B cell (primary cell): Measurements from ENCODE around the gene LAMA3. TPM values are rescaled to one million over a fixed set of nuclear protein-coding genes. Genes with fewer than 3 reads are reported as not detected.

Source experiments
- ATAC-seq: fragments of 200-7000 bp; cut with Tn5 transposase; one replicate; pipeline ENCODE4 v1.10.0; 2021; ENCODE audit warnings: low read depth, mild to moderate bottlenecking, moderate number of reproducible peaks, moderate library complexity
- CTCF ChIA-PET: fragments of 350-600 bp; sonication (Branson Sonifier 250); formaldehyde crosslinking; loops from one replicate; lab custom pipeline; 2021; ENCODE audit warnings: antibody characterized with exemption, inconsistent platforms; lab: Charles Lee
- POLR2A ChIA-PET: fragments of 350-600 bp; sonication (Branson Sonifier 250); formaldehyde crosslinking; loops from one replicate; lab custom pipeline; 2021; ENCODE audit warnings: antibody characterized with exemption; lab: Charles Lee
- DNase-seq: peaks from one replicate; pipeline ENCODE4 v3.0.0; 2013
- H2AFZ ChIP-seq: 2 replicates; pipeline ENCODE4 v1.6.1; 2012; ENCODE audit warnings: mild to moderate bottlenecking, low read depth, low read length; ENCODE audit not compliant: insufficient read depth, poor library complexity, severe bottlenecking
- H3K27ac ChIP-seq, 2 donors: 1 replicate in 1 of 2; 2 replicates in 1 of 2; pipeline ENCODE4 v1.5.1; 2012 to 2013; ENCODE audit warnings: low read length in 2 of 2, mild to moderate bottlenecking in 2 of 2, moderate library complexity in 1 of 2
- H3K27me3 ChIP-seq, 4 experiments: fragments of 200-600 bp in 1 of 4; sonication (generic) in 1 of 4; replicated peaks in 1 of 4; 1 replicate in 2 of 4; 2 replicates in 2 of 4; pipeline versions ENCODE4 v1.6.1 to v1.7.0; 2013 to 2016; ENCODE audit warnings: low read length in 3 of 4, mild to moderate bottlenecking in 2 of 4, mixed read lengths in 1 of 4, moderate library complexity in 1 of 4; ENCODE audit not compliant: insufficient read depth in 4 of 4, control insufficient read depth in 3 of 4; ENCODE audit errors: control extremely low read depth in 1 of 4
- H3K36me3 ChIP-seq, 2 experiments: replicated peaks in 1 of 2; 1 replicate in 1 of 2; 2 replicates in 1 of 2; pipeline versions ENCODE4 v1.6.1 to v1.7.1; 2013; ENCODE audit warnings: low read length in 1 of 2; ENCODE audit not compliant: insufficient read depth in 2 of 2, control insufficient read depth in 1 of 2; ENCODE audit errors: control extremely low read depth in 1 of 2, extremely low read depth in 1 of 2
- H3K4me1 ChIP-seq, 2 donors: fragments of 200-600 bp in 1 of 2; sonication (generic) in 1 of 2; 1 replicate in 1 of 2; 2 replicates in 1 of 2; pipeline versions ENCODE4 v1.5.1 to v1.6.1; 2013 to 2017; ENCODE audit warnings: low read length in 2 of 2; ENCODE audit not compliant: control insufficient read depth in 2 of 2, insufficient read depth in 2 of 2
- H3K4me2 ChIP-seq: replicated peaks from 2 replicates; pipeline ENCODE3; 2012; ENCODE audit warnings: mild to moderate bottlenecking, low read depth, low read length; ENCODE audit not compliant: poor library complexity, severe bottlenecking
- H3K4me3 ChIP-seq, 5 experiments: fragments of 200-600 bp in 1 of 5; sonication (generic) in 1 of 5; 1 replicate in 3 of 5; 2 replicates in 2 of 5; pipeline versions ENCODE4 v1.5.1 to v1.7.0; 2011 to 2016; ENCODE audit warnings: low read length in 4 of 5, mild to moderate bottlenecking in 4 of 5, low read depth in 2 of 5, control low read depth in 1 of 5, moderate library complexity in 1 of 5; ENCODE audit not compliant: insufficient read depth in 1 of 5; ENCODE audit errors: control extremely low read depth in 1 of 5, extremely low read depth in 1 of 5
- H3K79me2 ChIP-seq: fragments of 200-600 bp; sonication (generic); one replicate; pipeline ENCODE4 v1.6.0; 2016; ENCODE audit warnings: low read length; ENCODE audit not compliant: control insufficient read depth, insufficient read depth
- H3K9ac ChIP-seq: fragments of 200-600 bp; sonication (generic); 2 replicates; pipeline ENCODE4 v1.6.1; 2017; ENCODE audit warnings: mild to moderate bottlenecking, low read length, moderate library complexity
- H3K9me3 ChIP-seq, 3 donors: one replicate each; pipeline versions ENCODE4 v1.6.1 to v1.7.1; 2013; ENCODE audit warnings: low read length in 2 of 3; ENCODE audit not compliant: control insufficient read depth in 2 of 3, insufficient read depth in 1 of 3; ENCODE audit errors: control extremely low read depth in 1 of 3
- H4K20me1 ChIP-seq: 2 replicates; pipeline ENCODE4 v1.6.0; 2012; ENCODE audit warnings: mild to moderate bottlenecking, low read length; ENCODE audit not compliant: insufficient read depth, control insufficient read depth, poor library complexity, severe bottlenecking
- H3K27ac Mint-ChIP-seq: one replicate; pipeline ENCODE4 v1.8.0; 2021; ENCODE audit warnings: mixed read lengths
- H3K27me3 Mint-ChIP-seq: one replicate; pipeline ENCODE4 v1.8.0; 2021; ENCODE audit warnings: mixed read lengths
- H3K4me1 Mint-ChIP-seq: one replicate; pipeline ENCODE4 v1.8.0; 2021; ENCODE audit warnings: mixed read lengths
- H3K4me3 Mint-ChIP-seq: one replicate; pipeline ENCODE4 v1.8.0; 2021; ENCODE audit warnings: mixed read lengths
- H3K9me3 Mint-ChIP-seq: one replicate; pipeline ENCODE4 v1.8.0; 2022; ENCODE audit warnings: mixed read lengths; ENCODE audit not compliant: insufficient read depth
- CTCF ChIP-seq: fragments of 200-600 bp; IDR thresholded peaks from one replicate; pipeline ENCODE4 v1.8.0; 2022; ENCODE audit warnings: antibody characterized with exemption, mild to moderate bottlenecking
- EZH2 ChIP-seq: IDR thresholded peaks from 2 replicates; pipeline ENCODE4 v1.6.1; 2012; ENCODE audit warnings: borderline replicate concordance, low read depth, mild to moderate bottlenecking, moderate library complexity, low read length; ENCODE audit not compliant: insufficient read depth, poor library complexity, severe bottlenecking
- WGBS: methylation state at CpG from one replicate; pipeline ENCODE4 v1.1.5; 2013; ENCODE audit warnings: missing lambda C conversion rate; ENCODE audit not compliant: insufficient coverage; 5-methylcytosine and 5-hydroxymethylcytosine counted together
- intact Hi-C: fragments of 100-400 bp; cut with micrococcal nuclease; formaldehyde crosslinking; loops from one replicate; pipeline ENCODE4 v1.10.0; 2022
- polyA plus RNA-seq: library from polyadenylated mRNA; depleted of rRNA; stranded (reverse); fragments of >200 nt; gene quantifications from 2 replicates; pipeline ENCODE4 v1.2.3, GENCODE V29; 2012
- total RNA-seq, 2 donors: library from RNA; stranded (reverse); fragments of 120-200 nt in 1 of 2; gene quantifications; 1 replicate in 1 of 2; 2 replicates in 1 of 2; pipeline versions ENCODE4 v1.2.3 to v1.2.4, GENCODE V29; 2013 to 2022

Gene LAMA3
- total and polyA plus RNA-seq, 2 donors (not counting 1 experiment from before 2014, with no cell fraction given) = 0.03 to 0.32 TPM

- ATAC-seq (no peak), DNase-seq (no peak)
- WGBS = 84% methylated on average over 9 of the region's 9 CpGs
- Histone ChIP-seq H3K4me2 (no peak overlapping the region), H4K20me1 (no peaks in the 10 kb centered on the region), H3K9me3 (peaks cover 0 to 2% (median 0%) of the 10 kb centered on the region in 3 donors), H3K4me3 (no peak overlapping the region), H3K9ac (no peak overlapping the region), H3K36me3 (no peaks in the 10 kb centered on the region), H3K27me3 (peaks cover 0 to 3% (median 0%) of the 10 kb centered on the region in 4 experiments), H3K27ac (no peak overlapping the region), H3K4me1 (no peaks in the 10 kb centered on the region), H3K79me2 (no peaks in the 10 kb centered on the region), H2AFZ (no peak overlapping the region)
- H3K9me3 Mint-ChIP-seq = no peaks in the 10 kb centered on the region
- no peaks in the 10 kb centered on the region for H3K4me1 Mint-ChIP-seq
- H3K27ac Mint-ChIP-seq = no peak overlapping the region
- TF ChIP-seq EZH2 = no peak
- TF ChIP-seq CTCF = no peak
- intact Hi-C loops = no loop called here
- peaks cover 43% of the 10 kb centered on the region for H3K27me3 Mint-ChIP-seq
- H3K4me3 Mint-ChIP-seq = no peak overlapping the region
- ChIA-PET CTCF (no interaction called here), POLR2A (no interaction called here)
These were observed 48.3 kb downstream of the LAMA3 start for GRCh38 chr18:23737578-23737977.

GRCh38 chr18:23738151-23738550 is 48.9 kb downstream of the LAMA3 start:
- Histone ChIP-seq H3K4me2 (no peak overlapping the region), H3K9ac (no peak overlapping the region), H3K4me1 (no peaks in the 10 kb centered on the region), H3K79me2 (no peaks in the 10 kb centered on the region), H3K27ac (no peak overlapping the region), H4K20me1 (no peaks in the 10 kb centered on the region), H3K4me3 (no peak overlapping the region), H3K27me3 (peaks cover 0 to 7% (median 0%) of the 10 kb centered on the region in 4 experiments), H3K9me3 (peaks cover 0 to 2% (median 0%) of the 10 kb centered on the region in 3 donors), H3K36me3 (no peaks in the 10 kb centered on the region), H2AFZ (no peak overlapping the region)
- 48% methylated on average over 4 of the region's 5 CpGs for WGBS
- no peak for DNase-seq
- no peak for ATAC-seq
- intact Hi-C loops = no loop called here
- ChIA-PET CTCF (no interaction called here), POLR2A (no interaction called here)
- Mint-ChIP-seq H3K9me3 (no peaks in the 10 kb centered on the region), H3K27me3 (peaks cover 43% of the 10 kb centered on the region), H3K27ac (no peak overlapping the region), H3K4me3 (no peak overlapping the region), H3K4me1 (no peaks in the 10 kb centered on the region)
- no peak for TF ChIP-seq EZH2
- TF ChIP-seq CTCF = no peak
